Mammary epithelial cell (primary cell): ENCODE measurements around the gene SUMF1.

Experiments
- CTCF ChIP-seq, 2 donors: IDR thresholded peaks in 1 of 2; conservative IDR thresholded peaks in 1 of 2; 2 replicates each; pipeline ENCODE4 v1.5.1; 2011 to 2012; ENCODE audit warnings: inconsistent platforms in 2 of 2, low read length in 2 of 2, mild to moderate bottlenecking in 2 of 2, control low read depth in 1 of 2, low read depth in 1 of 2; ENCODE audit not compliant: insufficient read depth in 1 of 2; ENCODE audit errors: extremely low read depth in 1 of 2
- EZH2 ChIP-seq: IDR thresholded peaks from 2 replicates; pipeline ENCODE4 v1.6.1; 2012; ENCODE audit warnings: low read length, inconsistent platforms, borderline replicate concordance

- TF ChIP-seq CTCF (conservative IDR thresholded peaks at IDR 0.05 in 1 of 2, IDR thresholded peaks at IDR 0.05 in 1 of 2; ENCODE audit: extremely low read depth in 1 of 2, insufficient read depth in 1 of 2, low read depth in 1 of 2, low read length in 2 of 2): no peak
- no peak for TF ChIP-seq EZH2
These were observed 18.9 kb downstream of the SUMF1 start for GRCh38 chr3:4448187-4448586.
